ENCODE measurements around the gene STON1. TPM values are rescaled to one million over a fixed set of nuclear protein-coding genes. Genes with fewer than 3 reads are reported as not detected.

The STON1 gene
- total and polyA plus RNA-seq, 2 of the 8 experiments (the other 6 are each of a cell fraction or from before 2014, with no cell fraction given): 5.0 to 10.1 TPM

- no peak overlapping the region for H2AK5ac ChIP-seq (ENCODE audit: low read depth, low read length)
- no peak overlapping the region for H2BK20ac ChIP-seq (ENCODE audit: low read length)
- H2BK12ac ChIP-seq (ENCODE audit: low read depth, low read length): no peak overlapping the region
- H2BK120ac ChIP-seq (replicated peaks; ENCODE audit: low read depth, low read length): no peak overlapping the region
- H2BK5ac ChIP-seq (ENCODE audit: low read depth, low read length): no peak overlapping the region
- no peak for DNase-seq (ENCODE audit: low read depth in 1 of 2, low spot score in 2 of 2)
- no peak overlapping the region for H2BK15ac ChIP-seq (ENCODE audit: low read length)
- H3K79me1 ChIP-seq (ENCODE audit: low read depth, low read length): no peaks in the 10 kb centered on the region
- WGBS, 2 experiments (ENCODE audit: extremely low coverage in 1 of 2, insufficient coverage in 1 of 2, insufficient read length in 1 of 2, insufficient replicate concordance in 2 of 2, low coverage in 1 of 2, low lambda C conversion rate in 2 of 2, missing lambda C conversion rate in 1 of 2): 100% methylated on average over 1 of the region's 1 CpG; no CpG with 5 or more reads in 1 of the 2 experiments
- FAIRE-seq: no peak
- H4K8ac ChIP-seq (ENCODE audit: extremely low read depth, insufficient read depth, low read length): no peak overlapping the region
- no peak overlapping the region for H4K5ac ChIP-seq (ENCODE audit: insufficient read length, low read depth, low read length)
- H2AFZ ChIP-seq (ENCODE audit: low read length): no peak overlapping the region
- H3K27ac ChIP-seq (ENCODE audit: low read depth, low read length): no peak overlapping the region
- no peak overlapping the region for H3K23ac ChIP-seq (ENCODE audit: insufficient read length)
- no peak overlapping the region for H3K4ac ChIP-seq (replicated peaks; ENCODE audit: insufficient read length, low read depth, low read length)
- POLR2A ChIA-PET (ENCODE audit: partially characterized antibody): interaction anchor here (1.1 kb wide), 1 partner anchor 118 kb away, joined by 3 read pairs; no protein-coding TSS in a partner anchor
- peaks cover 0 to 4% (median 0%) of the 10 kb centered on the region in 4 experiments; a peak in 2 of 7 replicates for H3K27me3 ChIP-seq (replicated peaks in 1 of 4; ENCODE audit: control insufficient read depth in 3 of 4, extremely low read depth in 1 of 4, insufficient read depth in 3 of 4, low read length in 3 of 4)
- no peaks in the 10 kb centered on the region for H3K9me3 ChIP-seq (ENCODE audit: insufficient read depth in 2 of 2, low read depth in 1 of 2, low read length in 1 of 2)
- peaks cover 5 to 17% (median 12%) of the 10 kb centered on the region in 4 experiments; a peak in 4 of 7 replicates for H3K4me1 ChIP-seq (replicated peaks in 1 of 4; ENCODE audit: control insufficient read depth in 3 of 4, insufficient read depth in 4 of 4, low read length in 3 of 4)
- no peak overlapping the region for H3K4me2 ChIP-seq (ENCODE audit: insufficient read depth in 1 of 2, low read depth in 2 of 2, low read length in 2 of 2)
- H3K18ac ChIP-seq (ENCODE audit: extremely low read depth, low read length): no peak overlapping the region
- no peak overlapping the region for H3K56ac ChIP-seq (replicated peaks; ENCODE audit: insufficient read length, low read depth, low read length)
- no peak overlapping the region for H3K9ac ChIP-seq (replicated peaks in 1 of 4; ENCODE audit: extremely low read depth in 1 of 4, low read depth in 3 of 4, low read length in 3 of 4)
- no peaks in the 10 kb centered on the region; the same call in 1 of the 2 replicates for H3K23me2 ChIP-seq (ENCODE audit: low read depth, low read length)
- no peaks in the 10 kb centered on the region for H3K79me2 ChIP-seq (ENCODE audit: control insufficient read depth in 1 of 2, insufficient read depth in 2 of 2, low read length in 2 of 2)
- CTCF ChIA-PET (ENCODE audit: partially characterized antibody): interaction anchor here (0.7 to 3.0 kb wide), 33 partner anchors 11 to 770 kb away, joined by 3 to 16 read pairs (median 4); no protein-coding TSS in a partner anchor
- no peaks in the 10 kb centered on the region for H4K20me1 ChIP-seq (replicated peaks in 1 of 2; ENCODE audit: control insufficient read depth in 1 of 2, insufficient read depth in 2 of 2, low read length in 2 of 2)
- no peak overlapping the region for H3K14ac ChIP-seq (ENCODE audit: insufficient read length)
- H4K91ac ChIP-seq (replicated peaks; ENCODE audit: insufficient read length, low read length): no peak overlapping the region
- no peak overlapping the region for H3K4me3 ChIP-seq (ENCODE audit: extremely low read depth in 1 of 4, insufficient read depth in 2 of 4, low read depth in 3 of 4, low read length in 4 of 4)
- H3K36me3 ChIP-seq (ENCODE audit: control insufficient read depth in 2 of 4, insufficient read depth in 4 of 4, low read length in 3 of 4): no peaks in the 10 kb centered on the region
- TF ChIP-seq, protein P1, sequence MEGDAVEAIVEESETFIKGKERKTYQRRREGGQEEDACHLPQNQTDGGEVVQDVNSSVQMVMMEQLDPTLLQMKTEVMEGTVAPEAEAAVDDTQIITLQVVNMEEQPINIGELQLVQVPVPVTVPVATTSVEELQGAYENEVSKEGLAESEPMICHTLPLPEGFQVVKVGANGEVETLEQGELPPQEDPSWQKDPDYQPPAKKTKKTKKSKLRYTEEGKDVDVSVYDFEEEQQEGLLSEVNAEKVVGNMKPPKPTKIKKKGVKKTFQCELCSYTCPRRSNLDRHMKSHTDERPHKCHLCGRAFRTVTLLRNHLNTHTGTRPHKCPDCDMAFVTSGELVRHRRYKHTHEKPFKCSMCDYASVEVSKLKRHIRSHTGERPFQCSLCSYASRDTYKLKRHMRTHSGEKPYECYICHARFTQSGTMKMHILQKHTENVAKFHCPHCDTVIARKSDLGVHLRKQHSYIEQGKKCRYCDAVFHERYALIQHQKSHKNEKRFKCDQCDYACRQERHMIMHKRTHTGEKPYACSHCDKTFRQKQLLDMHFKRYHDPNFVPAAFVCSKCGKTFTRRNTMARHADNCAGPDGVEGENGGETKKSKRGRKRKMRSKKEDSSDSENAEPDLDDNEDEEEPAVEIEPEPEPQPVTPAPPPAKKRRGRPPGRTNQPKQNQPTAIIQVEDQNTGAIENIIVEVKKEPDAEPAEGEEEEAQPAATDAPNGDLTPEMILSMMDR (IDR thresholded peaks at IDR 0.05; ENCODE audit: control extremely low read depth in 1 of 3, insufficient read depth in 1 of 3, low read depth in 1 of 3, low read length in 3 of 3): no peak
- TF ChIP-seq JUN (IDR thresholded peaks at IDR 0.05; ENCODE audit: low read depth, low read length) (no peak), USF2 (IDR thresholded peaks at IDR 0.05; ENCODE audit: low read length) (no peak), FOSL1 (IDR thresholded peaks at IDR 0.05; ENCODE audit: insufficient read depth, low read depth, low read length) (no peak), MAFK (IDR thresholded peaks at IDR 0.05; ENCODE audit: low read depth, low read length) (no peak), CHD2 (IDR thresholded peaks at IDR 0.05; ENCODE audit: low read length) (no peak), HDAC6 (IDR thresholded peaks at IDR 0.05; ENCODE audit: low read depth, low read length) (no peak), CREB1 (IDR thresholded peaks at IDR 0.05) (no peak), TBP (IDR thresholded peaks at IDR 0.05; ENCODE audit: low read depth, low read length) (no peak), KDM4A (IDR thresholded peaks at IDR 0.05; ENCODE audit: low read depth, low read length, severe bottlenecking) (no peak), JUND (IDR thresholded peaks at IDR 0.05; ENCODE audit: low read length) (no peak)
Measured at GRCh38 chr2:48588745-48589144, 58.8 kb downstream of the STON1 start.
